GM12891 (cell line): ENCODE results near the gene TBRG4.

Experiments
- PAX5 ChIP-seq: IDR thresholded peaks from 2 replicates; pipeline ENCODE4 v1.6.1; 2011; ENCODE audit warnings: low read length, moderate library complexity, mild to moderate bottlenecking; ENCODE audit not compliant: insufficient read depth, severe bottlenecking
- POLR2A ChIP-seq: IDR thresholded peaks from 2 replicates; pipeline ENCODE4 v1.6.1; 2011; ENCODE audit warnings: low read depth, low read length, control low read depth
- POLR2AphosphoS5 ChIP-seq: IDR thresholded peaks from 2 replicates; pipeline ENCODE4 v1.6.1; 2011; ENCODE audit warnings: low read depth, low read length, control low read depth
- SPI1 ChIP-seq: IDR thresholded peaks from 2 replicates; pipeline ENCODE4 v1.6.1; 2011; ENCODE audit warnings: low read depth, low read length, control low read depth
- TAF1 ChIP-seq: IDR thresholded peaks from 2 replicates; pipeline ENCODE4 v1.6.1; 2011; ENCODE audit warnings: low read depth, low read length, control low read depth

GRCh38 chr7:45066409-45066808 is 45.1 kb downstream of the TBRG4 start:
- no peak for TF ChIP-seq POLR2A
- TF ChIP-seq POLR2AphosphoS5, result no peak
- no peak for TF ChIP-seq TAF1
- no peak for TF ChIP-seq SPI1
- no peak for TF ChIP-seq PAX5
